Lower lobe of right lung (tissue), 2 donors: ENCODE results near the gene SLC4A4. TPM values are rescaled to one million over a fixed set of nuclear protein-coding genes. Genes with fewer than 3 reads are reported as not detected.

Experiments used
- ATAC-seq, 2 donors: fragments of 200-7000 bp; cut with Tn5 transposase; one replicate each; pipeline ENCODE4 v1.9.1; 2020 to 2022; ENCODE audit warnings: mild to moderate bottlenecking in 2 of 2, moderate library complexity in 2 of 2
- DNase-seq: peaks from one replicate; pipeline ENCODE4 v3.0.0-alpha.2; 2020
- H3K27ac ChIP-seq: fragments of 200-600 bp; one replicate; pipeline ENCODE4 v1.8.0; 2022
- H3K27me3 ChIP-seq: fragments of 200-600 bp; one replicate; pipeline ENCODE4 v1.8.0; 2022; ENCODE audit warnings: low read depth
- H3K36me3 ChIP-seq: fragments of 200-600 bp; one replicate; pipeline ENCODE4 v1.8.0; 2022; ENCODE audit warnings: mild to moderate bottlenecking
- H3K4me1 ChIP-seq: fragments of 200-600 bp; one replicate; pipeline ENCODE4 v1.8.0; 2022
- H3K4me3 ChIP-seq: fragments of 200-600 bp; one replicate; pipeline ENCODE4 v1.8.0; 2022; ENCODE audit warnings: mild to moderate bottlenecking
- H3K9me3 ChIP-seq: fragments of 200-600 bp; one replicate; pipeline ENCODE4 v1.8.0; 2022
- CTCF ChIP-seq: fragments of 200-600 bp; IDR thresholded peaks from one replicate; pipeline ENCODE4 v1.8.0; 2022; ENCODE audit warnings: antibody characterized with exemption, mild to moderate bottlenecking
- intact Hi-C: fragments of 100-400 bp; cut with DNase I; formaldehyde crosslinking; loops from one replicate; pipeline ENCODE4 v1.11.0; 2022
- total RNA-seq: library from RNA; stranded (reverse); fragmentation: NEBNext Ultra II Directional; extraction: Animal tissue kit (Norgen Biotek cat#: 25700); gene quantifications from one replicate; pipeline ENCODE4 v1.2.1, GENCODE V29; 2021
- donor health status: DM: no; HTN: yes; CAD: no; lungs with severe emphysema.

The SLC4A4 gene
- total RNA-seq, 1 donor from 2014 or later, result 18.8 TPM

- TF ChIP-seq CTCF, result no peak
- no peaks in the 10 kb centered on the region for H3K9me3 ChIP-seq
- intact Hi-C loops, result no loop called here
Measured at GRCh38 chr4:71568131-71568530, 229.3 kb downstream of the SLC4A4 start.

GRCh38 chr4:71570492-71570891 lies 231.7 kb downstream of the SLC4A4 start:
- ATAC-seq, result no peak
- H3K27me3 ChIP-seq, result no peaks in the 10 kb centered on the region
- no peaks in the 10 kb centered on the region for H3K4me1 ChIP-seq
- H3K9me3 ChIP-seq, result no peaks in the 10 kb centered on the region
- no peak overlapping the region for H3K4me3 ChIP-seq
- H3K27ac ChIP-seq, result no peak overlapping the region
- H3K36me3 ChIP-seq, result no peaks in the 10 kb centered on the region
- no peak for DNase-seq
- TF ChIP-seq CTCF, result no peak
- intact Hi-C loops, result no loop called here

More at GRCh38 chr4:71568131-71568530, 229.3 kb downstream of the SLC4A4 start:
- Histone ChIP-seq H3K4me3 (no peak overlapping the region), H3K36me3 (no peaks in the 10 kb centered on the region), H3K4me1 (no peaks in the 10 kb centered on the region), H3K27me3 (no peaks in the 10 kb centered on the region), H3K27ac (no peak overlapping the region)
- DNase-seq (no peak), ATAC-seq (no peak)

GRCh38 chr4:71571346-71571745 lies 232.5 kb downstream of the SLC4A4 start:
- intact Hi-C loops, result no loop called here

GRCh38 chr4:71583971-71584370 lies 245.2 kb downstream of the SLC4A4 start:
- H3K4me1 ChIP-seq, result no peaks in the 10 kb centered on the region
- DNase-seq, result no peak
- intact Hi-C loops, result no loop called here
- H3K27ac ChIP-seq, result no peak overlapping the region
- H3K4me3 ChIP-seq, result no peak overlapping the region
- H3K9me3 ChIP-seq, result no peaks in the 10 kb centered on the region
- H3K36me3 ChIP-seq, result no peaks in the 10 kb centered on the region
- TF ChIP-seq CTCF, result no peak
- ATAC-seq, result no peak
- no peaks in the 10 kb centered on the region for H3K27me3 ChIP-seq

More at GRCh38 chr4:71571346-71571745, 232.5 kb downstream of the SLC4A4 start:
- Histone ChIP-seq H3K36me3 (no peaks in the 10 kb centered on the region), H3K27ac (no peak overlapping the region), H3K9me3 (no peaks in the 10 kb centered on the region), H3K27me3 (no peaks in the 10 kb centered on the region), H3K4me3 (no peak overlapping the region), H3K4me1 (no peaks in the 10 kb centered on the region)
- DNase-seq (no peak), ATAC-seq (no peak)
- TF ChIP-seq CTCF, result no peak

- Histone ChIP-seq H3K27ac (no peak overlapping the region), H3K36me3 (no peaks in the 10 kb centered on the region), H3K4me3 (no peak overlapping the region), H3K9me3 (no peaks in the 10 kb centered on the region), H3K4me1 (no peaks in the 10 kb centered on the region), H3K27me3 (no peaks in the 10 kb centered on the region)
- DNase-seq, result no peak
- intact Hi-C loops, result no loop called here
- no peak for ATAC-seq
- no peak for TF ChIP-seq CTCF
Measured at GRCh38 chr4:71584585-71584984, 245.8 kb downstream of the SLC4A4 start.
